Mesendoderm (in vitro differentiated cells): ENCODE results near the gene DPH3.

Experiments
- DNase-seq: peaks from one replicate; pipeline ENCODE4 v3.0.0; 2013
- H2AK5ac ChIP-seq: 2 replicates; pipeline ENCODE4 v1.6.1; 2013; ENCODE audit warnings: low read length, inconsistent platforms
- H2BK120ac ChIP-seq: 2 replicates; pipeline ENCODE4 v1.6.1; 2013; ENCODE audit warnings: low read depth, mild to moderate bottlenecking, low read length, moderate library complexity, mixed read lengths
- H2BK15ac ChIP-seq: replicated peaks from 2 replicates; pipeline ENCODE4 v1.6.1; 2013; ENCODE audit warnings: low read depth, mild to moderate bottlenecking, moderate library complexity
- H2BK5ac ChIP-seq: 2 replicates; pipeline ENCODE4 v1.6.1; 2013; ENCODE audit warnings: low read length, inconsistent platforms
- H3K18ac ChIP-seq: 2 replicates; pipeline ENCODE4 v1.6.1; 2013; ENCODE audit warnings: mild to moderate bottlenecking, low read length, mixed read lengths
- H3K23ac ChIP-seq: one replicate; pipeline ENCODE4 v1.6.1; 2013; ENCODE audit warnings: low read length
- H3K27ac ChIP-seq: 2 replicates; pipeline ENCODE4 v1.5.1; 2013; ENCODE audit warnings: low read depth, mild to moderate bottlenecking, inconsistent platforms, low read length, moderate library complexity
- H3K27me3 ChIP-seq: 2 replicates; pipeline ENCODE4 v1.6.1; 2013; ENCODE audit warnings: low read length, control low read depth, mild to moderate bottlenecking, inconsistent platforms; ENCODE audit not compliant: insufficient read depth, poor library complexity
- H3K36me3 ChIP-seq: 2 replicates; pipeline ENCODE4 v1.6.1; 2013; ENCODE audit warnings: low read length, inconsistent platforms; ENCODE audit not compliant: control insufficient read depth, insufficient read depth
- H3K4ac ChIP-seq: one replicate; pipeline ENCODE4 v1.6.1; 2013; ENCODE audit warnings: low read depth, mild to moderate bottlenecking, low read length, moderate library complexity
- H3K4me1 ChIP-seq: 2 replicates; pipeline ENCODE4 v1.6.1; 2013; ENCODE audit warnings: low read depth, low read length, inconsistent platforms; ENCODE audit not compliant: control insufficient read depth
- H3K4me2 ChIP-seq: 2 replicates; pipeline ENCODE4 v1.6.1; 2013; ENCODE audit warnings: low read length
- H3K4me3 ChIP-seq: 2 replicates; pipeline ENCODE4 v1.5.1; 2013; ENCODE audit warnings: mild to moderate bottlenecking, low read length
- H3K56ac ChIP-seq: one replicate; pipeline ENCODE4 v1.6.1; 2013; ENCODE audit warnings: low read length
- H3K79me1 ChIP-seq: 2 replicates; pipeline ENCODE4 v1.6.1; 2013; ENCODE audit warnings: low read length, inconsistent platforms
- H3K79me2 ChIP-seq: 2 replicates; pipeline ENCODE4 v1.6.1; 2013; ENCODE audit warnings: mild to moderate bottlenecking, low read length; ENCODE audit not compliant: control insufficient read depth, insufficient read depth
- H3K9ac ChIP-seq: 2 replicates; pipeline ENCODE4 v1.6.1; 2013; ENCODE audit warnings: low read length, inconsistent platforms
- H4K5ac ChIP-seq: one replicate; pipeline ENCODE4 v1.6.1; 2013; ENCODE audit warnings: low read length
- H4K8ac ChIP-seq: one replicate; pipeline ENCODE4 v1.6.1; 2013; ENCODE audit warnings: low read depth, mild to moderate bottlenecking, control low read depth, low read length, moderate library complexity
- WGBS: extraction: QIAGEN DNeasy Blood & Tissue Kit; methylation state at CpG from one replicate; pipeline ENCODE4 v1.1.7; 2013; ENCODE audit warnings: low lambda C conversion rate, missing lambda C conversion rate; ENCODE audit not compliant: insufficient coverage; ENCODE audit errors: extremely low coverage; 5-methylcytosine and 5-hydroxymethylcytosine counted together

Gene DPH3

GRCh38 chr3:16258177-16258576, 6.6 kb downstream of the DPH3 start:
- Histone ChIP-seq H3K18ac (no peak overlapping the region), H3K4me2 (no peak overlapping the region), H3K56ac (no peak overlapping the region), H3K4me3 (no peak overlapping the region), H3K9ac (no peak overlapping the region), H3K4me1 (no peaks in the 10 kb centered on the region), H3K27me3 (no peaks in the 10 kb centered on the region), H2AK5ac (no peak overlapping the region), H3K36me3 (no peaks in the 10 kb centered on the region), H2BK5ac (no peak overlapping the region), H4K8ac (no peak overlapping the region), H3K23ac (no peak overlapping the region), H3K79me2 (peaks cover 10% of the 10 kb centered on the region), H3K79me1 (peaks cover 9% of the 10 kb centered on the region), H3K4ac (no peak overlapping the region), H4K5ac (no peak overlapping the region), H3K27ac (no peak overlapping the region), H2BK15ac (no peak overlapping the region), H2BK120ac (no peak overlapping the region)
- WGBS, result no CpG with 5 or more reads among the region's 5 CpGs
- DNase-seq, result no peak

- Histone ChIP-seq H3K23ac (no peak overlapping the region), H3K27ac (no peak overlapping the region)
- no CpG with 5 or more reads among the region's 2 CpGs for WGBS
These were observed 7.4 kb downstream of the DPH3 start for GRCh38 chr3:16257309-16257708.

GRCh38 chr3:16255726-16256125, 9.0 kb downstream of the DPH3 start:
- Histone ChIP-seq H3K9ac (no peak overlapping the region), H4K8ac (no peak overlapping the region), H2BK15ac (no peak overlapping the region), H2BK5ac (no peak overlapping the region), H3K27me3 (no peaks in the 10 kb centered on the region), H3K23ac (no peak overlapping the region), H3K79me2 (no peaks in the 10 kb centered on the region), H3K4me2 (no peak overlapping the region), H3K36me3 (no peaks in the 10 kb centered on the region), H3K18ac (no peak overlapping the region), H3K4me1 (no peaks in the 10 kb centered on the region), H2BK120ac (no peak overlapping the region), H3K56ac (no peak overlapping the region), H4K5ac (no peak overlapping the region), H3K4me3 (no peak overlapping the region), H2AK5ac (no peak overlapping the region), H3K79me1 (no peaks in the 10 kb centered on the region), H3K27ac (no peak overlapping the region), H3K4ac (no peak overlapping the region)
- no peak for DNase-seq
- WGBS, result no CpG with 5 or more reads among the region's 5 CpGs

More at GRCh38 chr3:16257309-16257708, 7.4 kb downstream of the DPH3 start:
- Histone ChIP-seq H2BK120ac (no peak overlapping the region), H3K4me2 (no peak overlapping the region), H3K79me1 (peaks cover 7% of the 10 kb centered on the region), H3K79me2 (peaks cover 5% of the 10 kb centered on the region), H3K4me1 (no peaks in the 10 kb centered on the region), H2BK5ac (no peak overlapping the region), H3K4me3 (no peak overlapping the region), H2BK15ac (no peak overlapping the region), H3K18ac (no peak overlapping the region), H3K27me3 (no peaks in the 10 kb centered on the region), H4K8ac (no peak overlapping the region), H4K5ac (no peak overlapping the region), H2AK5ac (no peak overlapping the region), H3K36me3 (no peaks in the 10 kb centered on the region), H3K56ac (no peak overlapping the region), H3K9ac (no peak overlapping the region), H3K4ac (no peak overlapping the region)
- no peak for DNase-seq

- H2BK15ac ChIP-seq, result no peak overlapping the region
- no peaks in the 10 kb centered on the region for H3K79me2 ChIP-seq
- H3K9ac ChIP-seq, result no peak overlapping the region
- H3K27ac ChIP-seq, result no peak overlapping the region
- no peak overlapping the region for H4K8ac ChIP-seq
- no peaks in the 10 kb centered on the region for H3K79me1 ChIP-seq
- no CpG with 5 or more reads among the region's 3 CpGs for WGBS
- no peaks in the 10 kb centered on the region for H3K27me3 ChIP-seq
- no peaks in the 10 kb centered on the region for H3K4me1 ChIP-seq
- no peak overlapping the region for H2BK5ac ChIP-seq
- no peak overlapping the region for H3K56ac ChIP-seq
- H3K36me3 ChIP-seq, result no peaks in the 10 kb centered on the region
- no peak overlapping the region for H3K4ac ChIP-seq
- no peak overlapping the region for H3K4me2 ChIP-seq
- H3K23ac ChIP-seq, result no peak overlapping the region
- no peak overlapping the region for H2AK5ac ChIP-seq
- no peak overlapping the region for H4K5ac ChIP-seq
- no peak overlapping the region for H3K18ac ChIP-seq
- DNase-seq, result no peak
- no peak overlapping the region for H3K4me3 ChIP-seq
- H2BK120ac ChIP-seq, result no peak overlapping the region
These were observed 9.4 kb downstream of the DPH3 start for GRCh38 chr3:16255326-16255725.

- H3K79me1 ChIP-seq, result no peaks in the 10 kb centered on the region
- no peak overlapping the region for H4K5ac ChIP-seq
- no peak overlapping the region for H3K56ac ChIP-seq
- H3K4ac ChIP-seq, result no peak overlapping the region
- H2AK5ac ChIP-seq, result no peak overlapping the region
- no peak overlapping the region for H3K4me2 ChIP-seq
- H2BK15ac ChIP-seq, result no peak overlapping the region
- H3K27ac ChIP-seq, result no peak overlapping the region
- no peaks in the 10 kb centered on the region for H3K79me2 ChIP-seq
- no peak overlapping the region for H2BK5ac ChIP-seq
- H3K36me3 ChIP-seq, result no peaks in the 10 kb centered on the region
- WGBS, result no CpG with 5 or more reads among the region's 5 CpGs
- H3K18ac ChIP-seq, result no peak overlapping the region
- no peak for DNase-seq
- no peak overlapping the region for H2BK120ac ChIP-seq
- H3K9ac ChIP-seq, result no peak overlapping the region
- no peak overlapping the region for H4K8ac ChIP-seq
- no peak overlapping the region for H3K4me3 ChIP-seq
- H3K27me3 ChIP-seq, result no peaks in the 10 kb centered on the region
- H3K23ac ChIP-seq, result no peak overlapping the region
- H3K4me1 ChIP-seq, result no peaks in the 10 kb centered on the region
These were observed 9.8 kb downstream of the DPH3 start for GRCh38 chr3:16254916-16255315.

GRCh38 chr3:16253601-16254000, 11.1 kb downstream of the DPH3 start:
- Histone ChIP-seq H3K18ac (no peak overlapping the region), H3K23ac (no peak overlapping the region), H2AK5ac (no peak overlapping the region), H3K79me1 (no peaks in the 10 kb centered on the region), H3K36me3 (no peaks in the 10 kb centered on the region), H3K56ac (no peak overlapping the region), H4K8ac (no peak overlapping the region), H3K4ac (no peak overlapping the region), H3K79me2 (no peaks in the 10 kb centered on the region), H3K4me2 (no peak overlapping the region), H2BK5ac (no peak overlapping the region), H3K4me1 (no peaks in the 10 kb centered on the region), H3K27ac (no peak overlapping the region), H2BK15ac (no peak overlapping the region), H3K9ac (no peak overlapping the region), H4K5ac (no peak overlapping the region), H2BK120ac (no peak overlapping the region), H3K27me3 (no peaks in the 10 kb centered on the region), H3K4me3 (no peak overlapping the region)
- no CpG with 5 or more reads among the region's 7 CpGs for WGBS
- DNase-seq, result no peak
